A673 (cell line): ENCODE measurements around the gene PARD3. TPM values are rescaled to one million over a fixed set of nuclear protein-coding genes. Genes with fewer than 3 reads are reported as not detected.

Experiments
- BruUV-seq: library from RNA; stranded (reverse); fragments of 400-500 nt; replicated peaks from 2 replicates; lab custom pipeline; 2021; lab: Mats Ljungman, UMichigan
- CTCF ChIA-PET: fragments of 300-600 bp; sonication (Branson Sonifier 250); formaldehyde crosslinking; loops from one replicate; lab custom pipeline; 2022; ENCODE audit warnings: antibody characterized with exemption; lab: Charles Lee
- POLR2A ChIA-PET: fragments of 300-600 bp; sonication (Branson Sonifier 250); formaldehyde crosslinking; loops from one replicate; lab custom pipeline; 2022; ENCODE audit warnings: antibody characterized with exemption; ENCODE audit not compliant: low non-redundant PET; lab: Charles Lee
- DNase-seq: peaks from one replicate; pipeline ENCODE4 v3.0.0-alpha.2; 2015; ENCODE audit warnings: low spot score
- H3K27ac ChIP-seq: fragments of 200-600 bp; sonication (generic); 2 replicates; pipeline ENCODE4 v1.5.1; 2016; ENCODE audit warnings: mixed run types, low read depth, mild to moderate bottlenecking, mixed read lengths, antibody characterized with exemption, low read length; ENCODE audit not compliant: poor library complexity, severe bottlenecking
- H3K27me3 ChIP-seq: fragments of 200-600 bp; sonication (generic); replicated peaks from 2 replicates; pipeline ENCODE4 v1.6.1; 2017; ENCODE audit warnings: mixed run types, low read depth, mild to moderate bottlenecking, mixed read lengths, antibody characterized with exemption, low read length; ENCODE audit not compliant: insufficient read depth, poor library complexity
- H3K36me3 ChIP-seq: fragments of 200-600 bp; sonication (generic); 2 replicates; pipeline ENCODE4 v1.6.1; 2016; ENCODE audit warnings: mixed run types, mild to moderate bottlenecking, mixed read lengths, antibody characterized with exemption, low read length; ENCODE audit not compliant: insufficient read depth, poor library complexity, severe bottlenecking
- H3K4me1 ChIP-seq: fragments of 200-600 bp; sonication (generic); 2 replicates; pipeline ENCODE4 v1.6.1; 2017; ENCODE audit warnings: mixed run types, mild to moderate bottlenecking, mixed read lengths, antibody characterized with exemption, low read length; ENCODE audit not compliant: insufficient read depth, poor library complexity, severe bottlenecking
- H3K4me3 ChIP-seq: fragments of 200-600 bp; sonication (generic); 2 replicates; pipeline ENCODE4 v1.5.1; 2016; ENCODE audit warnings: low read depth, mixed run types, mild to moderate bottlenecking, mixed read lengths, low read length; ENCODE audit not compliant: poor library complexity, severe bottlenecking
- H3K9me3 ChIP-seq: fragments of 200-600 bp; sonication (generic); 2 replicates; pipeline ENCODE4 v1.6.1; 2016; ENCODE audit warnings: mixed run types, low read depth, mild to moderate bottlenecking, mixed read lengths, antibody characterized with exemption, low read length; ENCODE audit not compliant: poor library complexity, severe bottlenecking
- EZH2 ChIP-seq: fragments of 200-600 bp; sonication (generic); IDR thresholded peaks from 2 replicates; pipeline ENCODE4 v1.6.1; 2017; ENCODE audit warnings: borderline replicate concordance, low read depth, mild to moderate bottlenecking, mixed read lengths, antibody characterized with exemption, low read length; ENCODE audit not compliant: poor library complexity, severe bottlenecking
- intact Hi-C: fragments of 100-400 bp; cut with micrococcal nuclease; formaldehyde crosslinking; loops from one replicate; pipeline ENCODE4 v1.10.0; 2022; ENCODE audit not compliant: unreplicated experiment
- total RNA-seq: library from RNA; stranded (reverse); gene quantifications from 2 replicates; pipeline ENCODE4 v1.2.3, GENCODE V29; 2021
- TF ChIP-seq, protein P1 (sequence below): fragments of 300-800, 200-600 bp; sonication (generic); conservative IDR thresholded peaks from 2 replicates; pipeline ENCODE4 v1.5.1; 2017; ENCODE audit warnings: low read depth, mild to moderate bottlenecking, antibody characterized with exemption, low read length, moderate library complexity, mixed read lengths

The PARD3 gene
- total RNA-seq, 1 experiment from 2014 or later = 28.0 TPM

- Histone ChIP-seq H3K27ac (no peak overlapping the region), H3K4me3 (no peak overlapping the region), H3K36me3 (no peaks in the 10 kb centered on the region), H3K27me3 (no peaks in the 10 kb centered on the region), H3K9me3 (no peaks in the 10 kb centered on the region), H3K4me1 (peaks cover 22% of the 10 kb centered on the region)
- BruUV-seq = no TSS peak
- TF ChIP-seq EZH2 = no peak
- TF ChIP-seq, protein P1, sequence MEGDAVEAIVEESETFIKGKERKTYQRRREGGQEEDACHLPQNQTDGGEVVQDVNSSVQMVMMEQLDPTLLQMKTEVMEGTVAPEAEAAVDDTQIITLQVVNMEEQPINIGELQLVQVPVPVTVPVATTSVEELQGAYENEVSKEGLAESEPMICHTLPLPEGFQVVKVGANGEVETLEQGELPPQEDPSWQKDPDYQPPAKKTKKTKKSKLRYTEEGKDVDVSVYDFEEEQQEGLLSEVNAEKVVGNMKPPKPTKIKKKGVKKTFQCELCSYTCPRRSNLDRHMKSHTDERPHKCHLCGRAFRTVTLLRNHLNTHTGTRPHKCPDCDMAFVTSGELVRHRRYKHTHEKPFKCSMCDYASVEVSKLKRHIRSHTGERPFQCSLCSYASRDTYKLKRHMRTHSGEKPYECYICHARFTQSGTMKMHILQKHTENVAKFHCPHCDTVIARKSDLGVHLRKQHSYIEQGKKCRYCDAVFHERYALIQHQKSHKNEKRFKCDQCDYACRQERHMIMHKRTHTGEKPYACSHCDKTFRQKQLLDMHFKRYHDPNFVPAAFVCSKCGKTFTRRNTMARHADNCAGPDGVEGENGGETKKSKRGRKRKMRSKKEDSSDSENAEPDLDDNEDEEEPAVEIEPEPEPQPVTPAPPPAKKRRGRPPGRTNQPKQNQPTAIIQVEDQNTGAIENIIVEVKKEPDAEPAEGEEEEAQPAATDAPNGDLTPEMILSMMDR = no peak
- intact Hi-C loops = no loop called here
- DNase-seq = peak; percentile 30
- POLR2A ChIA-PET = no interaction called here
- CTCF ChIA-PET = no interaction called here
Measured at GRCh38 chr10:34861293-34862021, 46.4 kb upstream of the PARD3 start.

DNA sequence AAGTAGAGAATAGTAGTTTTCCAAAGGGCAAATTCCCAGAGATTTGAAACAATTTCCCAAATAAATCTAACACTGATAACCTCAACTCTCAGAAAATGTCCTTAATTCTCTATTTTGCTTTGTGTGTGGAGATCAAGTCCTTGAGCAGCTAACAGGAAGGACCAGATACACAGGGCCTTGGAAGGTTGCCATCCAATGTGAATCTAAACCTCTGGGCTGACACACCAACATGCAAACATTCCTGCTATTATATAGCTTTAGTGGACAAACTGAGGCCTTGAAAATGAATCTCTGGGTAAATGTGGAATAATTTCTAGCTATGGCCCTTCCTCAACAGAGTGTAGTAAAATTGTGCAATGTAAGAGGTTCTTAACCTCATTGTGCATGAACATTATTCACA lies 44.1 kb upstream of the PARD3 start:
- H3K27me3 ChIP-seq = no peaks in the 10 kb centered on the region
- POLR2A ChIA-PET = no interaction called here
- no TSS peak for BruUV-seq
- no peaks in the 10 kb centered on the region for H3K36me3 ChIP-seq
- no peak overlapping the region for H3K27ac ChIP-seq
- DNase-seq = no peak
- H3K4me3 ChIP-seq = no peak overlapping the region
- intact Hi-C loops = no loop called here
- TF ChIP-seq EZH2 = no peak
- TF ChIP-seq, protein P1 = no peak
- H3K9me3 ChIP-seq = no peaks in the 10 kb centered on the region
- CTCF ChIA-PET = no interaction called here
- H3K4me1 ChIP-seq = peaks cover 12% of the 10 kb centered on the region

DNA sequence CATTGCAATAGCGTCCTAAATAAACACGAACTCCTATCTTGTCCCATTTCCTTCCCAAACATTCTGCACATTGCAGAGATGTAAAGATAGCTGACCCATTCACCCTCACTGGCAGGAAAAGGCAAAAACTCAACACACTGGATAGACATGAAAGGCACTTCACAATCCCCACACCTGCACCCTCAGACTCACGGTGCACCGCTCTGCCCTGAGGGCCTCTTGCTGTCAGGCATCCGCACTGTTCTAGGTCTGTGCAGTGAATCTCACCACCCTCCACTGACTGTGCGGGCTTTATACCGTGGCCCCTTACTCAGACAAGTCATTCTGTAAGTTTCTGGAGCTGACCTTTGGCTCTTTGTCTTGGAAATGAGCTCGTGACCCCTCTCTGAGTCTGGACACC lies 42.9 kb upstream of the PARD3 start:
- Histone ChIP-seq H3K36me3 (no peaks in the 10 kb centered on the region), H3K9me3 (no peaks in the 10 kb centered on the region), H3K27ac (no peak overlapping the region), H3K4me1 (peaks cover 10% of the 10 kb centered on the region), H3K27me3 (no peaks in the 10 kb centered on the region), H3K4me3 (no peak overlapping the region)
- DNase-seq = no peak
- intact Hi-C loops = no loop called here
- no peak for TF ChIP-seq EZH2
- TF ChIP-seq, protein P1 = no peak
- ChIA-PET POLR2A (no interaction called here), CTCF (no interaction called here)
- BruUV-seq = no TSS peak
